Ovary (tissue), 9 donors: Measurements from ENCODE around the gene ACVR1. TPM values are rescaled to one million over a fixed set of nuclear protein-coding genes. Genes with fewer than 3 reads are reported as not detected.

Experiments
- DNase-seq, 5 donors: peaks; one replicate each; pipeline ENCODE4 v3.0.0-alpha.2; 2019 to 2020
- H3K27ac ChIP-seq, 2 donors: fragments of 200-600 bp; one replicate each; pipeline versions ENCODE4 v1.5.1 to v1.8.0; 2019 to 2022
- H3K27me3 ChIP-seq: fragments of 200-600 bp; one replicate; pipeline ENCODE4 v1.8.0; 2022
- H3K36me3 ChIP-seq: fragments of 200-600 bp; sonication (generic); one replicate; pipeline ENCODE4 v1.5.1; 2019
- H3K4me1 ChIP-seq: one replicate; pipeline ENCODE4 v1.8.1; 2013; ENCODE audit warnings: mild to moderate bottlenecking, moderate library complexity; ENCODE audit not compliant: insufficient read depth
- H3K4me3 ChIP-seq: fragments of 200-600 bp; sonication (generic); one replicate; pipeline ENCODE4 v1.5.1; 2017
- H3K9me3 ChIP-seq, 2 donors: fragments of 200-600 bp in 1 of 2; sonication (generic) in 1 of 2; one replicate each; pipeline versions ENCODE4 v1.5.1 to v1.8.1; 2013 to 2019; ENCODE audit warnings: mild to moderate bottlenecking in 1 of 2, moderate library complexity in 1 of 2
- EP300 ChIP-seq: sonication (generic); formaldehyde crosslinking; IDR thresholded peaks from one replicate; pipeline ENCODE4 v1.6.1; 2017; ENCODE audit warnings: antibody characterized with exemption
- POLR2A ChIP-seq: fragments of 450-650 bp; IDR thresholded peaks from one replicate; pipeline ENCODE4 v1.6.1; 2017; ENCODE audit warnings: antibody characterized with exemption, mild to moderate bottlenecking, moderate library complexity
- WGBS, 3 donors: extraction: QIAGEN DNeasy Blood & Tissue Kit in 1 of 3; methylation state at CpG; one replicate each; pipeline versions ENCODE4 v1.1.5 to v1.1.7; 2013 to 2017; 5-methylcytosine and 5-hydroxymethylcytosine counted together
- intact Hi-C, 4 donors: fragments of 100-400 bp; cut with DNase I; formaldehyde crosslinking; loops; one replicate each; pipeline versions ENCODE4 v1.11.0 to v1.15.1; 2022 to 2023
- polyA plus RNA-seq, 2 donors: library from polyadenylated mRNA; stranded (reverse); fragments of 200-250 nt in 1 of 2; fragments of 350-450 nt in 1 of 2; fragmentation: Illumina TruSeq in 1 of 2; extraction: RNeasy Lipid Tissue Mini Kit (QIAGEN cat#74804) in 1 of 2; gene quantifications; one replicate each; pipeline ENCODE4 v1.2.3, GENCODE V29; 2013 to 2014
- total RNA-seq, 7 donors: library from RNA; depleted of rRNA in 2 of 7; stranded (reverse); fragments of >200 nt in 2 of 7; fragmentation: NEBNext Ultra II Directional in 3 of 7; extraction: Animal tissue kit (Norgen Biotek cat#: 25700) in 3 of 7; gene quantifications; one replicate each; pipeline versions ENCODE4 v1.1.0 to v1.2.4, GENCODE V29; 2016 to 2023
- TF ChIP-seq, protein P1 (sequence below), 3 donors: fragments of 450-650 bp in 2 of 3; fragments of 200-600 bp in 1 of 3; IDR thresholded peaks; one replicate each; pipeline versions ENCODE4 v1.5.1 to v1.8.0; 2016 to 2022; ENCODE audit warnings: antibody characterized with exemption in 3 of 3, mild to moderate bottlenecking in 1 of 3
- donor health status: DM: no; HTN: no; CAD: no; lungs with moderate emphysema.
- donor health status: DM: no; HTN: no; CAD: no.
- donor health status: Bipolar disorder and iron deficiency.
- donor health status: DM: yes; HTN: yes; CAD: no.
- donor health status: DM: no; HTN: no; CAD: no.
- donor health status: DM: yes; HTN: yes; CAD: no.

The ACVR1 gene
- total and polyA plus RNA-seq, 9 donors, result 23.4 to 51.2 (median 30.4) TPM

DNA sequence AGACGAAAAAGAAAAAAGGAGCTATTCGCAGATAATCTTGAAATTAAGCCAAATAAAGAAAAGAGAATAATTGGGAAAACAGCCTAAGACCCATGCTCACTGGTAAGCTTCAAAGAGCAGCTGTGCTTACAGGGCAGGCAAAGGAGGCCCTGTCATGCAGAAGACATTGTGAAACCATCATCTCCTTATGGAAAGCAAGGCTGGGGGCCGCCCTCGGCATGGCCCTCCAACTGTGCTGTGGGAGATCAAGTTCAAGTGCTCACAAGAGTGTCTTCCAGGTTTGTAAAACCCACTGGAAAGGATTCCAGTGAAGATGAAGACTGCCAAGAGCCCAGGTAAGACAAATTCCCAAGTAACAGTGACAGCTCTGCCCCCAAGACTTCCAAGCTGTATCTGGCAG lies 32.2 kb downstream of the ACVR1 start:
- 52 to 72% (median 59%) methylated on average over 4 of the region's 4 CpGs for WGBS, 3 donors
- Histone ChIP-seq H3K27me3 (no peaks in the 10 kb centered on the region), H3K36me3 (no peaks in the 10 kb centered on the region), H3K9me3 (no peaks in the 10 kb centered on the region), H3K4me3 (no peak overlapping the region), H3K27ac (no peak overlapping the region), H3K4me1 (peaks cover 14% of the 10 kb centered on the region)
- TF ChIP-seq POLR2A, result no peak
- TF ChIP-seq, protein P1, sequence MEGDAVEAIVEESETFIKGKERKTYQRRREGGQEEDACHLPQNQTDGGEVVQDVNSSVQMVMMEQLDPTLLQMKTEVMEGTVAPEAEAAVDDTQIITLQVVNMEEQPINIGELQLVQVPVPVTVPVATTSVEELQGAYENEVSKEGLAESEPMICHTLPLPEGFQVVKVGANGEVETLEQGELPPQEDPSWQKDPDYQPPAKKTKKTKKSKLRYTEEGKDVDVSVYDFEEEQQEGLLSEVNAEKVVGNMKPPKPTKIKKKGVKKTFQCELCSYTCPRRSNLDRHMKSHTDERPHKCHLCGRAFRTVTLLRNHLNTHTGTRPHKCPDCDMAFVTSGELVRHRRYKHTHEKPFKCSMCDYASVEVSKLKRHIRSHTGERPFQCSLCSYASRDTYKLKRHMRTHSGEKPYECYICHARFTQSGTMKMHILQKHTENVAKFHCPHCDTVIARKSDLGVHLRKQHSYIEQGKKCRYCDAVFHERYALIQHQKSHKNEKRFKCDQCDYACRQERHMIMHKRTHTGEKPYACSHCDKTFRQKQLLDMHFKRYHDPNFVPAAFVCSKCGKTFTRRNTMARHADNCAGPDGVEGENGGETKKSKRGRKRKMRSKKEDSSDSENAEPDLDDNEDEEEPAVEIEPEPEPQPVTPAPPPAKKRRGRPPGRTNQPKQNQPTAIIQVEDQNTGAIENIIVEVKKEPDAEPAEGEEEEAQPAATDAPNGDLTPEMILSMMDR (IDR thresholded peaks at IDR 0.05), result no peak
- no peak for DNase-seq
- intact Hi-C loops, result no loop called here

DNA sequence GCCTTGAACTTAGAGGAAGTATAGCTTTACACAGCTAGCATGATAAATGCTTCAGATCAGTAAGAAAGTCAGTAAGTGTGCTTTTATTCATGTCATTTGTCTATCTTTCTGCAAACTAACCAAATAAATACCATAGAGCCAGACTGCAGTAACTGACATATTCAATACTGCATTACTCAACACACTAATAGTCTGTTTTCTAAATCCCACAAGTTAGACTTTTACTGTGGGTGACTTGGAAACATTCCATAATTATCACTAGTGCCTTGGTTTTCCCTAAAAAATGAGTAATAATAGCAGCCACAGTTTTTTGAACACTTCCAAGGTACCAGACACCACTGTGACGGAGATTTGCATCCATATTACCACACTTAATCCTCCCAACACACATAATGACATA lies 33.0 kb downstream of the ACVR1 start:
- WGBS, 3 donors, result 97 to 99% (median 98%) methylated on average over 1 of the region's 1 CpG
- H3K4me1 ChIP-seq, result peaks cover 14% of the 10 kb centered on the region
- intact Hi-C loops, result no loop called here

DNA sequence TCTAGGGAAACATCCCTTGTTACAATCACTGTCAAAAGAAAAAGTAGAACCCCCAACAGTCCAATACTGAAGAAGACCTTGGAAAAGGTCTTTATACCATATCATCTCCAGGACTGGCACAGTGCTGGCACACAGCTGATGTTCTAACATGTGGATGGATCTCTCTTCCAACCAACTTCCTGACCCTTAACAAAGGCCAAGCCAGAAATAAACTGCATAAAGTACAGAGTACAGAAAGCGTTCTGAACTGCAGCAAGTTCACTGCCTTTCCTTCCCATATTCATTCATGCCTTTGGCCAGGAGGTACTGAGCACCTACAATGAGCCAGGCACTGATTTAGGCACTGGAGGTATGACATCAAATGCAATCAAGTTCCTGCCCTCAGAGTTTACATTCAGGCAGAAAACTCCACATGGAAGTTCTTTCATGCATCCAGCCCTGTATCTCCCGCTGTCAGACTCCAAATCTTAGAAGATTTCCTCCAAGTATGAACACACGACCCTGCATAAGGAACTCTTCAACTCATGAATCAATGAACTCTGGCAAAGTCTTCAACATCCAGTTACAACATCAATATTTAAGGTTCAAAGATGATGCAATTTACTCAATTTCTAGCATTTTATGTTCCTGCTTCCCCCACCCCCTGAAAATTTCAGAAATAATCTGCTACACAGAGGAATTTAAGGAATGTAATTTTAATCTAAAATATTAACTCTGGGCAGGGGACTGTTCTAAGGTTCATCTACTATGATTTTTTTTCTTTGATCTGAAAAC lies 33.8 kb downstream of the ACVR1 start:
- intact Hi-C loops, result no loop called here
- no peak for DNase-seq
- Histone ChIP-seq H3K27me3 (no peaks in the 10 kb centered on the region), H3K4me1 (peaks cover 16% of the 10 kb centered on the region), H3K27ac (no peak overlapping the region), H3K36me3 (no peaks in the 10 kb centered on the region), H3K9me3 (no peaks in the 10 kb centered on the region), H3K4me3 (no peak overlapping the region)
- TF ChIP-seq, protein P1 (IDR thresholded peaks at IDR 0.05), result no peak
- no peak for TF ChIP-seq EP300
- no peak for TF ChIP-seq POLR2A
- WGBS, 3 donors, result 52 to 61% (median 54%) methylated on average over 3 of the region's 3 CpGs

More for the DNA sequence above, 33.0 kb downstream of the ACVR1 start:
- DNase-seq, result no peak
- H3K4me3 ChIP-seq, result no peak overlapping the region
- H3K27ac ChIP-seq, result no peak overlapping the region
- no peaks in the 10 kb centered on the region for H3K9me3 ChIP-seq
- TF ChIP-seq, protein P1 (IDR thresholded peaks at IDR 0.05), result no peak
- TF ChIP-seq POLR2A (no peak), EP300 (no peak)
- H3K27me3 ChIP-seq, result no peaks in the 10 kb centered on the region
- no peaks in the 10 kb centered on the region for H3K36me3 ChIP-seq

GRCh38 chr2:157841485-157841884 lies 34.6 kb downstream of the ACVR1 start:
- WGBS, 3 donors, result 91 to 96% (median 92%) methylated on average over 2 of the region's 2 CpGs
- Histone ChIP-seq H3K9me3 (no peaks in the 10 kb centered on the region), H3K27me3 (no peaks in the 10 kb centered on the region), H3K27ac (no peak overlapping the region), H3K4me3 (no peak overlapping the region), H3K4me1 (peaks cover 18% of the 10 kb centered on the region), H3K36me3 (no peaks in the 10 kb centered on the region)
- TF ChIP-seq POLR2A, result no peak
- no peak for TF ChIP-seq EP300
- TF ChIP-seq, protein P1 (IDR thresholded peaks at IDR 0.05), result no peak
- intact Hi-C loops, result no loop called here
- no peak for DNase-seq
